ENCODE measurements around the gene NBL1.

GRCh38 chr1:19704247-19705113, 60.4 kb downstream of the NBL1 start:
- TF ChIP-seq CTCF (conservative IDR thresholded peaks at IDR 0.05; ENCODE audit: low read depth, low read length) (peak; percentile 90), EZH2 (IDR thresholded peaks at IDR 0.05; ENCODE audit: borderline replicate concordance, low read depth, low read length, poor library complexity, severe bottlenecking) (no peak)
